Stimulated activated CD4-positive, alpha-beta T cell treated with anti-CD3 and anti-CD28 coated beads, Interleukin-4, amount 100 ng/mL, for 24 hours (primary cell): ENCODE measurements around the gene APOOL.

Experiments used
- DNase-seq: peaks from one replicate; pipeline ENCODE4 v3.0.0-alpha.2; 2020

The APOOL gene

GRCh38 chrX:85084770-85085393, 81.2 kb downstream of the APOOL start:
- peak; percentile 7 for DNase-seq

GRCh38 chrX:85089321-85089840, 85.7 kb downstream of the APOOL start:
- DNase-seq, result no peak

GRCh38 chrX:85107407-85107806, 103.7 kb downstream of the APOOL start:
- DNase-seq, result no peak

- no peak for DNase-seq
These were observed 104.5 kb downstream of the APOOL start for GRCh38 chrX:85108165-85108564.

GRCh38 chrX:85109235-85109634, 105.6 kb downstream of the APOOL start:
- DNase-seq, result no peak

- no peak for DNase-seq
These were observed 107.7 kb downstream of the APOOL start for GRCh38 chrX:85111347-85111746.

- no peak for DNase-seq
These were observed 108.6 kb downstream of the APOOL start for GRCh38 chrX:85112293-85112692.

GRCh38 chrX:85113746-85114145, 110.1 kb downstream of the APOOL start:
- no peak for DNase-seq

- no peak for DNase-seq
These were observed 110.5 kb downstream of the APOOL start for GRCh38 chrX:85114171-85114570.

- DNase-seq, result no peak
These were observed 111.1 kb downstream of the APOOL start for GRCh38 chrX:85114776-85115175.

- no peak for DNase-seq
These were observed 111.6 kb downstream of the APOOL start for GRCh38 chrX:85115252-85115651.

GRCh38 chrX:85136409-85136808, 132.7 kb downstream of the APOOL start:
- no peak for DNase-seq

- DNase-seq, result no peak
These were observed 135.7 kb downstream of the APOOL start for GRCh38 chrX:85139422-85139821.

- DNase-seq, result no peak
These were observed 137.3 kb downstream of the APOOL start for GRCh38 chrX:85140964-85141363.
